Keratinocyte (primary cell): ENCODE results near the gene NIPBL. TPM values are rescaled to one million over a fixed set of nuclear protein-coding genes. Genes with fewer than 3 reads are reported as not detected.
"Not testable (repeated sequence)": the region's sequence is repeated elsewhere in the genome, so short reads cannot be mapped to it uniquely, and the experiment has no call there.

Experiments used
- DNase-seq: peaks from one replicate; pipeline ENCODE4 v3.0.0-alpha.2; 2011; ENCODE audit warnings: low read depth, missing footprints, low spot score
- FAIRE-seq: peaks from 2 replicates; lab custom pipeline; 2011; peaks lifted over from hg19 to GRCh38; lab: Jason Lieb, UNC
- H2AFZ ChIP-seq: 2 replicates; pipeline ENCODE4 v1.6.0; 2012; ENCODE audit warnings: low read length, control low read depth, inconsistent platforms; ENCODE audit not compliant: control insufficient read depth
- H3K27ac ChIP-seq: 2 replicates; pipeline ENCODE4 v1.5.1; 2011; ENCODE audit warnings: low read length; ENCODE audit not compliant: control insufficient read depth, insufficient read depth
- H3K27me3 ChIP-seq: 3 replicates; pipeline ENCODE4 v1.6.0; 2011; ENCODE audit warnings: low read length; ENCODE audit not compliant: control insufficient read depth, insufficient read depth; ENCODE audit errors: extremely low read depth
- H3K36me3 ChIP-seq, 2 experiments: 2 replicates in 1 of 2; 3 replicates in 1 of 2; pipeline ENCODE4 v1.5.1; 2011; ENCODE audit warnings: low read length in 2 of 2, mild to moderate bottlenecking in 1 of 2; ENCODE audit not compliant: control insufficient read depth in 2 of 2, insufficient read depth in 2 of 2; ENCODE audit errors: extremely low read depth in 1 of 2
- H3K4me1 ChIP-seq: 3 replicates; pipeline ENCODE4 v1.5.1; 2011; ENCODE audit warnings: low read length; ENCODE audit not compliant: control insufficient read depth, insufficient read depth; ENCODE audit errors: extremely low read depth
- H3K4me2 ChIP-seq: 3 replicates; pipeline ENCODE4 v1.6.0; 2011; ENCODE audit warnings: low read depth, low read length; ENCODE audit not compliant: control insufficient read depth, insufficient read depth; ENCODE audit errors: extremely low read depth
- H3K4me3 ChIP-seq, 3 experiments: fragments of 200-600 bp in 1 of 3; sonication (generic) in 1 of 3; 2 replicates in 2 of 3; 3 replicates in 1 of 3; pipeline ENCODE4 v1.5.1; 2011 to 2016; ENCODE audit warnings: low read length in 3 of 3, mild to moderate bottlenecking in 3 of 3, control low read depth in 2 of 3, inconsistent platforms in 1 of 3, low read depth in 1 of 3, mixed read lengths in 1 of 3, mixed run types in 1 of 3, moderate library complexity in 1 of 3; ENCODE audit not compliant: control insufficient read depth in 2 of 3, insufficient read depth in 2 of 3; ENCODE audit errors: extremely low read depth in 1 of 3
- H3K79me2 ChIP-seq: 2 replicates; pipeline ENCODE4 v1.6.0; 2012; ENCODE audit warnings: low read length; ENCODE audit not compliant: control insufficient read depth, insufficient read depth
- H3K9ac ChIP-seq: 3 replicates; pipeline ENCODE4 v1.6.0; 2011; ENCODE audit warnings: low read length; ENCODE audit not compliant: control insufficient read depth, insufficient read depth; ENCODE audit errors: extremely low read depth
- H3K9me1 ChIP-seq: 3 replicates; pipeline ENCODE4 v1.6.0; 2011; ENCODE audit warnings: low read length; ENCODE audit not compliant: control insufficient read depth, insufficient read depth; ENCODE audit errors: extremely low read depth
- H3K9me3 ChIP-seq: 2 replicates; pipeline ENCODE4 v1.5.1; 2012; ENCODE audit warnings: low read depth, low read length; ENCODE audit not compliant: control insufficient read depth
- H4K20me1 ChIP-seq: 3 replicates; pipeline ENCODE4 v1.6.0; 2011; ENCODE audit warnings: low read length; ENCODE audit not compliant: control insufficient read depth, insufficient read depth; ENCODE audit errors: extremely low read depth
- CTCF ChIP-seq, 3 experiments: IDR thresholded peaks in 1 of 3; conservative IDR thresholded peaks in 1 of 3; optimal IDR thresholded peaks in 1 of 3; 2 replicates in 2 of 3; 3 replicates in 1 of 3; pipeline versions ENCODE3 to v1.5.1; 2011; ENCODE audit warnings: low read length in 3 of 3, mild to moderate bottlenecking in 3 of 3, moderate library complexity in 2 of 3, control low read depth in 1 of 3, inconsistent platforms in 1 of 3; ENCODE audit not compliant: insufficient read depth in 2 of 3; ENCODE audit errors: extremely low read depth in 1 of 3
- EZH2 ChIP-seq: IDR thresholded peaks from one replicate; pipeline ENCODE4 v1.6.1; 2012; ENCODE audit warnings: inconsistent platforms, mild to moderate bottlenecking, low read length, moderate library complexity
- dilution Hi-C: fragments of 300-500 bp; cut with MboI; formaldehyde crosslinking; loops from one replicate; pipeline ENCODE4 v1.7.0; 2020; ENCODE audit warnings: low sequenced_read_pairs; ENCODE audit not compliant: extremely low pct_ligation_motif_present
- polyA plus RNA-seq, 5 experiments: library from polyadenylated mRNA; depleted of rRNA in 3 of 5; stranded (reverse) in 3 of 5; stranded (forward) in 1 of 5; unstranded in 1 of 5; fragments of >200 nt; gene quantifications; 1 replicate in 1 of 5; 2 replicates in 3 of 5; 3 replicates in 1 of 5; pipeline versions ENCODE4 v1.2.1 to v1.2.3, GENCODE V29; 2011 to 2012; ENCODE audit warnings: missing spikeins in 2 of 5, low read depth in 1 of 5, low replicate concordance in 1 of 5

NIPBL gene
- polyA plus RNA-seq, 1 donor (not counting 4 experiments of a cell fraction or from before 2014, with no cell fraction given) = 23.4 TPM

- dilution Hi-C loops = no loop called here
- H3K4me3 ChIP-seq = no peak overlapping the region
- DNase-seq (no peak), FAIRE-seq (peak; percentile 13)
- no peaks in the 10 kb centered on the region for H3K27me3 ChIP-seq
- no peak overlapping the region for H2AFZ ChIP-seq
- H3K79me2 ChIP-seq = no peaks in the 10 kb centered on the region
- no peak overlapping the region for H3K27ac ChIP-seq
- TF ChIP-seq CTCF (optimal IDR thresholded peaks at IDR 0.05 in 1 of 3, IDR thresholded peaks at IDR 0.05 in 1 of 3, conservative IDR thresholded peaks at IDR 0.05 in 1 of 3; ENCODE audit: extremely low read depth in 1 of 3, insufficient read depth in 2 of 3, low read length in 3 of 3) (peak in 2 of 3 experiments; percentile 35 to 53), EZH2 (no peak)
- no peak overlapping the region for H3K9ac ChIP-seq
- H3K4me1 ChIP-seq = no peaks in the 10 kb centered on the region
- no peaks in the 10 kb centered on the region for H3K9me1 ChIP-seq
- H4K20me1 ChIP-seq = no peaks in the 10 kb centered on the region
- H3K9me3 ChIP-seq = no peaks in the 10 kb centered on the region
- no peak overlapping the region for H3K4me2 ChIP-seq
- peaks cover 6 to 11% of the 10 kb centered on the region in 2 experiments for H3K36me3 ChIP-seq
Observed at GRCh38 chr5:37005946-37006540, 129.5 kb downstream of the NIPBL start.

- FAIRE-seq, H3K27me3 ChIP-seq, H3K9me3 ChIP-seq, H3K9me1 ChIP-seq, H3K4me2 ChIP-seq, H4K20me1 ChIP-seq, H2AFZ ChIP-seq, H3K4me1 ChIP-seq, H3K4me3 ChIP-seq, H3K36me3 ChIP-seq, dilution Hi-C loops, H3K27ac ChIP-seq, H3K79me2 ChIP-seq, H3K9ac ChIP-seq, DNase-seq: not testable (repeated sequence)
Observed at GRCh38 chr5:37013181-37013580, 136.6 kb downstream of the NIPBL start.

GRCh38 chr5:37014321-37014720 is 137.8 kb downstream of the NIPBL start:
- Histone ChIP-seq H2AFZ (no peak overlapping the region), H3K9ac (no peak overlapping the region), H3K9me3 (no peaks in the 10 kb centered on the region), H3K4me1 (peaks cover 6% of the 10 kb centered on the region), H3K27me3 (no peaks in the 10 kb centered on the region), H3K4me3 (no peak overlapping the region), H3K4me2 (no peak overlapping the region), H4K20me1 (no peaks in the 10 kb centered on the region), H3K36me3 (peaks cover 0 to 4% of the 10 kb centered on the region in 2 experiments), H3K27ac (no peak overlapping the region), H3K79me2 (no peaks in the 10 kb centered on the region), H3K9me1 (no peaks in the 10 kb centered on the region)
- TF ChIP-seq CTCF (optimal IDR thresholded peaks at IDR 0.05 in 1 of 3, IDR thresholded peaks at IDR 0.05 in 1 of 3, conservative IDR thresholded peaks at IDR 0.05 in 1 of 3; ENCODE audit: extremely low read depth in 1 of 3, insufficient read depth in 2 of 3, low read length in 3 of 3) (no peak), EZH2 (no peak)
- dilution Hi-C loops = no loop called here
- FAIRE-seq (no peak), DNase-seq (no peak)
